ENCODE results near the gene PURA.
A peak's percentile ranks its signal among the peaks of the same experiment; 100 is the strongest.

DNA sequence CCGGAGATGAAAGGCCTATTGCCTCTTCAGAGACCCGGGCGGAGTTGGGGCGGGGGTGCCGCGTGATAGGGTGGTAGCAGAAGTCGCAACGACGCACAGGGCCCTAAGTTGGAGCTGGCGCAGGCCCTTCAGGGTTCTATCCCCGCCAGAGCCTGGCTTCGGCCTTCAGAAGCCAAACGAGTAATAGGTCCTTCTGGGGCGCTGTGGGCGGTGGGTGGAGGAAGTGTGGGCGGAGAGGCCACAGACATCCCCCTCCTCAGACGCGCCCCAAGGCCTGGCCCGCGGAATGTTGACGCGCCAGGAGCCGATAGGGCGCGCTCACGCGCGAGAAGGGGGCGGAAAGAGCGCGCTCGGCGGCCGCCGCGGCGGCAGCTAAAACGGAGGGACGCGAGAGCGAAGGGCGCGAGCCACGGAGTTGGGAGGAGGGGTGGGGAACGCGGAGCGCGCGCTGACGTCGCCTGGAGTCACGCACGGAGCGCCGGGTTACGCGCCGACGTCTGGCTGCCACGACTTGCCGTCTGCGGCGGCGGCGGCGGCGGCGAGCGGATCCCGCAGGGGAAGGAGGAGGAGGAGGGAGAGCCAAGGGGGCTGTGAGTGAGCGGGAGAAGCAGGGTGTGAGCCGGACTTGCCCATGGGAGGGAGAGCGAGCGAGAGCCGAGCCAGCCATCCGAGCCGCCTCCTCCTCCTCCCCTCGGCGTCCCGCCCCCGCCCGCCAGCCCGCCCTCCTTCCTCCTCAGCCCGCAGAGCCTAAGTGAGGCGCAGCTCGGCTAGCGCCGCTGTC lies 6.4 kb upstream of the PURA start:
- TF ChIP-seq, protein P1, sequence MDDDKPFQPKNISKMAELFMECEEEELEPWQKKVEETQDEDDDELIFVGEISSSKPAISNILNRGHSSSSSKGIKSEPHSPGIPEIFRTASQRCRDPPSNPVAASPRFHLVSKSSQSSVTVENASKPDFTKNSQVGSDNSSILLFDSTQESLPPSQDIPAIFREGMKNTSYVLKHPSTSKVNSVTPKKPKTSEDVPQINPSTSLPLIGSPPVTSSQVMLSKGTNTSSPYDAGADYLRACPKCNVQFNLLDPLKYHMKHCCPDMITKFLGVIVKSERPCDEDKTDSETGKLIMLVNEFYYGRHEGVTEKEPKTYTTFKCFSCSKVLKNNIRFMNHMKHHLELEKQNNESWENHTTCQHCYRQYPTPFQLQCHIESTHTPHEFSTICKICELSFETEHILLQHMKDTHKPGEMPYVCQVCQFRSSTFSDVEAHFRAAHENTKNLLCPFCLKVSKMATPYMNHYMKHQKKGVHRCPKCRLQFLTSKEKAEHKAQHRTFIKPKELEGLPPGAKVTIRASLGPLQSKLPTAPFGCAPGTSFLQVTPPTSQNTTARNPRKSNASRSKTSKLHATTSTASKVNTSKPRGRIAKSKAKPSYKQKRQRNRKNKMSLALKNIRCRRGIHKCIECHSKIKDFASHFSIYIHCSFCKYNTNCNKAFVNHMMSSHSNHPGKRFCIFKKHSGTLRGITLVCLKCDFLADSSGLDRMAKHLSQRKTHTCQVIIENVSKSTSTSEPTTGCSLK (tag by site-specific recombination; IDR thresholded peaks at IDR 0.05), result no peak
- TF ChIP-seq ZNF354C (tag by site-specific recombination; IDR thresholded peaks at IDR 0.05; ENCODE audit: borderline replicate concordance, low read depth), result no peak
- TF ChIP-seq, protein P2, sequence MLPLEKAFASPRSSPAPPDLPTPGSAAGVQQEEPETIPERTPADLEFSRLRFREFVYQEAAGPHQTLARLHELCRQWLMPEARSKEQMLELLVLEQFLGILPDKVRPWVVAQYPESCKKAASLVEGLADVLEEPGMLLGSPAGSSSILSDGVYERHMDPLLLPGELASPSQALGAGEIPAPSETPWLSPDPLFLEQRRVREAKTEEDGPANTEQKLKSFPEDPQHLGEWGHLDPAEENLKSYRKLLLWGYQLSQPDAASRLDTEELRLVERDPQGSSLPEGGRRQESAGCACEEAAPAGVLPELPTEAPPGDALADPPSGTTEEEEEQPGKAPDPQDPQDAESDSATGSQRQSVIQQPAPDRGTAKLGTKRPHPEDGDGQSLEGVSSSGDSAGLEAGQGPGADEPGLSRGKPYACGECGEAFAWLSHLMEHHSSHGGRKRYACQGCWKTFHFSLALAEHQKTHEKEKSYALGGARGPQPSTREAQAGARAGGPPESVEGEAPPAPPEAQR (tag by site-specific recombination; IDR thresholded peaks at IDR 0.05), result no peak
- TF ChIP-seq ZNF114 (tag by site-specific recombination; IDR thresholded peaks at IDR 0.05), result no peak
- TF ChIP-seq FEZF1 (tag by site-specific recombination; IDR thresholded peaks at IDR 0.05), result no peak
- TF ChIP-seq ZNF654 (tag by site-specific recombination; IDR thresholded peaks at IDR 0.05; ENCODE audit: low read depth), result no peak
- no peak for TF ChIP-seq ZNF776 (tag by site-specific recombination; IDR thresholded peaks at IDR 0.05; ENCODE audit: borderline replicate concordance)
- TF ChIP-seq, protein P3, sequence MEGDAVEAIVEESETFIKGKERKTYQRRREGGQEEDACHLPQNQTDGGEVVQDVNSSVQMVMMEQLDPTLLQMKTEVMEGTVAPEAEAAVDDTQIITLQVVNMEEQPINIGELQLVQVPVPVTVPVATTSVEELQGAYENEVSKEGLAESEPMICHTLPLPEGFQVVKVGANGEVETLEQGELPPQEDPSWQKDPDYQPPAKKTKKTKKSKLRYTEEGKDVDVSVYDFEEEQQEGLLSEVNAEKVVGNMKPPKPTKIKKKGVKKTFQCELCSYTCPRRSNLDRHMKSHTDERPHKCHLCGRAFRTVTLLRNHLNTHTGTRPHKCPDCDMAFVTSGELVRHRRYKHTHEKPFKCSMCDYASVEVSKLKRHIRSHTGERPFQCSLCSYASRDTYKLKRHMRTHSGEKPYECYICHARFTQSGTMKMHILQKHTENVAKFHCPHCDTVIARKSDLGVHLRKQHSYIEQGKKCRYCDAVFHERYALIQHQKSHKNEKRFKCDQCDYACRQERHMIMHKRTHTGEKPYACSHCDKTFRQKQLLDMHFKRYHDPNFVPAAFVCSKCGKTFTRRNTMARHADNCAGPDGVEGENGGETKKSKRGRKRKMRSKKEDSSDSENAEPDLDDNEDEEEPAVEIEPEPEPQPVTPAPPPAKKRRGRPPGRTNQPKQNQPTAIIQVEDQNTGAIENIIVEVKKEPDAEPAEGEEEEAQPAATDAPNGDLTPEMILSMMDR (tag by site-specific recombination; IDR thresholded peaks at IDR 0.05), result peak; percentile 90
- TF ChIP-seq ZNF426 (tag by site-specific recombination; IDR thresholded peaks at IDR 0.05), result no peak
